SJSA1 (cell line): ENCODE measurements around the gene IMPDH2. TPM values are rescaled to one million over a fixed set of nuclear protein-coding genes. Genes with fewer than 3 reads are reported as not detected.

Experiments
- DNase-seq, 2 experiments: peaks; one replicate each; pipeline ENCODE4 v3.0.0-alpha.2; 2015 to 2020; ENCODE audit warnings: low spot score in 2 of 2, low read depth in 1 of 2
- H3K27ac ChIP-seq: fragments of 250-450 bp; sonication (Bioruptor Pico); 2 replicates; pipeline ENCODE4 v1.5.1; 2020; ENCODE audit warnings: mild to moderate bottlenecking, moderate library complexity
- H3K27me3 ChIP-seq: fragments of 250-450 bp; sonication (Bioruptor Pico); replicated peaks from 2 replicates; pipeline ENCODE4 v1.5.1; 2020; ENCODE audit warnings: mild to moderate bottlenecking, moderate library complexity
- H3K36me3 ChIP-seq: fragments of 250-450 bp; sonication (Bioruptor Pico); 2 replicates; pipeline ENCODE4 v1.5.1; 2020; ENCODE audit warnings: mild to moderate bottlenecking
- H3K4me1 ChIP-seq: fragments of 250-450 bp; sonication (Bioruptor Pico); replicated peaks from 2 replicates; pipeline ENCODE4 v1.6.1; 2021; ENCODE audit warnings: mild to moderate bottlenecking
- H3K4me3 ChIP-seq: fragments of 250-450 bp; sonication (Bioruptor Pico); 2 replicates; pipeline ENCODE4 v1.5.1; 2020; ENCODE audit warnings: mild to moderate bottlenecking
- H3K9me3 ChIP-seq: fragments of 250-450 bp; sonication (Bioruptor Pico); replicated peaks from 2 replicates; pipeline ENCODE4 v1.5.1; 2020; ENCODE audit warnings: mild to moderate bottlenecking
- total RNA-seq: library from RNA; depleted of rRNA; stranded (reverse); fragments of >200 nt; shearing (Covaris generic); gene quantifications from 2 replicates; pipeline ENCODE4 v1.2.3, GENCODE V29; 2014

Gene IMPDH2
- total RNA-seq, 1 experiment from 2014 or later, result 128 TPM

DNA sequence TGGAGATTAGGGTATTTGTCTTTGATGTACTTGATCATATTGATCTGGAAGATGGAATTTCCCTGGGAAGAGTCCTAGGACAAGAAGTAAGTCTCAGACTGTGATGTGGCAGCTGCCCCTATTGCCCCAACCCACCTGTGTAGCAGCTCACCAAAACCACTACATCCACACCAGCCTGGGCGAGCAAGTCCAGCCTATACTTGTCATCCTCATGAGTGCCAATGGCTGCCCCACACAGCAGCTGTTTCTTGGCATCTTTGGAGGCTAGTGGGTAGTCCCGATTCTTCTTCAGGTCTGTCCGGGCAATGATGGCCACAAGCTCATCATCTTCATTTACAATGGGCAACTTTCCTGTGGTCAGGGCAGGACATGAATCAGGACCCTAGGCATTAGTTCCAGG lies 2.7 kb downstream of the IMPDH2 start:
- peaks cover 28% of the 10 kb centered on the region for H3K4me1 ChIP-seq
- no peaks in the 10 kb centered on the region for H3K9me3 ChIP-seq
- H3K27me3 ChIP-seq, result no peaks in the 10 kb centered on the region
- no peak overlapping the region for H3K27ac ChIP-seq
- H3K36me3 ChIP-seq, result peaks cover 90% of the 10 kb centered on the region
- no peak for DNase-seq
- no peak overlapping the region for H3K4me3 ChIP-seq

DNA sequence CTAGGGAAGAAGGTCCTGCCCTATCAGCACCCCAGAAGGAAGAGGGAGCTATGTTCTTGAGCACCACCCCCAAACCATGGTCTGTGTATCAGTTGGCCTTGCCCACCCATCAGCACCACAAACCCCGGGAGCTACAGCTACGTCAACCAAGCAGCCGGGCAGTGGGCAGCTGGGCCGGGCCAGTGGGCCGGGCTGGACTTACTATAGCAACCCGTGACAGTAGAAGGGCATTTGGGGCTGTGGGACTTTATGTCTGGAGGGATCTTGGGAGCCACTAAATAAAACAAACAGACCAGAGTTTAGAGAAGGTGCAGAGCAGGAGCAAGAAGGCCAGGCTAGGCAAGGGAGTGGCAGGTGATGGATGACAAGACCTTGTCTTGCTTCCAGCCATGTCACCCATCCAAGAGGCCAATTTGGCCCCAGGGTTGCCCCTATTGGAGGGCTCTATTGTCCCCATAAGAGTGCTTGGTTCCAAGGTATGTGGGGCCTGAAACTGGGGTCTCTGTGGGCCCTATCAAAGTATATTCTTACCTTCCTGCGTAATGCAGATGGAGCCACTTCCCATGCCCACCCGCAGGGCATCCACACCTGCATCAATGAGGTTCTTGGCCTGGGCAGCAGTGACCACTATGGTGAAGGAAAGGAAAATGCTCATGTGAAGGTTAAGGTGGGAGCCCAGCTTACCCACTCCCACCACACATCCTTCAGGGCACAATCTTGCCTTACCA lies 3.2 kb downstream of the IMPDH2 start:
- Histone ChIP-seq H3K9me3 (no peaks in the 10 kb centered on the region), H3K27me3 (no peaks in the 10 kb centered on the region), H3K4me1 (peaks cover 28% of the 10 kb centered on the region), H3K27ac (no peak overlapping the region), H3K36me3 (peaks cover 87% of the 10 kb centered on the region), H3K4me3 (no peak overlapping the region)
- no peak for DNase-seq

DNA sequence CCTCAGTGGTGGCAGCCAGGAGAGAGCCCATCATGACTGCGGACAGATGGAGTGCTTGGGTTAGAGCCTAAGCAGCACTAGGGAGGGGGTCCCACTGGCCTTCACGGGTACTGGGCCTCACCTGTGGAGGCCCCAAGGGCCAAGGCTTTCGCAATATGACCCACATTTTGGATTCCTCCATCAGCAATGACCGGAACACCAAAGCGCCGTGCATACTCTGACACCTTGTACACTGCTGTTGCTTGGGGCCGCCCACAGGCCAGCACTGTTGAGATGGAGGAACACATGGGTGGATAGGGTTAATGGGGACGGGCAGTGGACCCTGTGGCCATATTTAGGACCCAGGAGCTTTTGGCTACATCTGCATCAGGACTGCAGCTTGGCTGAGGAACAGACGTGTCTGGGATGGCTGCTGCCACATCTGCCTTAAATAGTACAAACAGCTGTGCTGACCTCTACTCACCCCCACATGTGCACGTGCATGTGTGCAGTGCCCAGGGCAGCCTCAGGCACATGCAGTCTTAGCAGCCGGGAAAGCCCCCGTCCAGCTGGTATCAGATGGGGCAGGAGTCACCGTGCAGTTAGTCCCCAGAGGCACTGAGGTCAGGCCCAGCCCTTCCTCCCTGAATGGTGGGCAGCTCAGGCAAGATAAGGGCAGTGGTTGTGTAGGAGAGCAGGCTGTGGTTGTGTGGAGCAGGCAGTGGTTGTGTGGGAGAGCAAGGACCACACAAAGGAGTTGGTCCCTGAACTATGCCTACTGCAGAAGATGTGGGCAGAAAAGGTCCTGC lies 4.0 kb downstream of the IMPDH2 start:
- Histone ChIP-seq H3K27ac (no peak overlapping the region), H3K4me1 (peaks cover 28% of the 10 kb centered on the region), H3K27me3 (no peaks in the 10 kb centered on the region), H3K36me3 (peaks cover 85% of the 10 kb centered on the region), H3K9me3 (no peaks in the 10 kb centered on the region), H3K4me3 (no peak overlapping the region)
- no peak for DNase-seq

DNA sequence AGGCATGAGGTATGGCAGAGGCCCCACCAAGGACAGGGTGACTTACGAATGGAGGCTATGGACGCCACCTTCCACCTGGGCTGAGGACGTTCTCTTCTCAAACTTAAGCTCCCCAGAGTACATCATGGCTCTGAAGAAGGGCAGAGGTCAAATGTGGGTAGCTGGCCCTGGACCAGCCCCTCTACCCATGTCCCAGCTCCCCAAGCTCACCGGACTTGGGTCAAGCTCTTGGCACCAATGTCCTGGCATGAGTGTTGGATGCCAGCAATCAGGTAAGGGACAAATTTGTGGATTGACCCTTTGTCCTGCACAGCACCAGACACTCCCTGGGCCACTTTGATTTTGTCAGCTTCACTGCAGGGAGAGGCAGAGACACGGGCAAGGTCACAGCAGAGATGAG lies 4.7 kb downstream of the IMPDH2 start:
- Histone ChIP-seq H3K27ac (no peak overlapping the region), H3K36me3 (peaks cover 77% of the 10 kb centered on the region), H3K4me1 (peaks cover 32% of the 10 kb centered on the region), H3K27me3 (no peaks in the 10 kb centered on the region), H3K9me3 (no peaks in the 10 kb centered on the region), H3K4me3 (no peak overlapping the region)
- DNase-seq, result no peak

DNA sequence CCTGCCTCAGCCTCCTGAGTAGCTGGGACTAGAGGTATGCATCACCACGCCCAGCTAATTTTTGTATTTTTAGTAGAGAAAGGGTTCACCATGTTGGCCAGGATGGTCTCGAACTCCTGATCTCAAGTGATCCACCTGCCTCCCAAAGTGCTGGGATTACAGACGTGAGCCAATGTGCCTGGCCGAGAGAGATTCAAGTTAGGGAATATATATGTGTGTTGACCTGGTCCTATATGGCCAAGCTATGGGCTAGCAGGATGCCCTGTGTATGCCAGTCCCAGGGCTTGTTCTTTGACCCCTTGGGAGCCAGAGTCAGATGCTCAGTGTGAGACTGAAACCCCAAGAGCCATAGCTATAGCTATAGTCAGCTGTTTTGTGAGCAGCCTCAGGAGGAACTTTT lies 5.4 kb downstream of the IMPDH2 start:
- no peaks in the 10 kb centered on the region for H3K27me3 ChIP-seq
- H3K9me3 ChIP-seq, result no peaks in the 10 kb centered on the region
- H3K4me1 ChIP-seq, result peaks cover 32% of the 10 kb centered on the region
- no peak for DNase-seq
- no peak overlapping the region for H3K27ac ChIP-seq
- no peak overlapping the region for H3K4me3 ChIP-seq
- H3K36me3 ChIP-seq, result peaks cover 73% of the 10 kb centered on the region

DNA sequence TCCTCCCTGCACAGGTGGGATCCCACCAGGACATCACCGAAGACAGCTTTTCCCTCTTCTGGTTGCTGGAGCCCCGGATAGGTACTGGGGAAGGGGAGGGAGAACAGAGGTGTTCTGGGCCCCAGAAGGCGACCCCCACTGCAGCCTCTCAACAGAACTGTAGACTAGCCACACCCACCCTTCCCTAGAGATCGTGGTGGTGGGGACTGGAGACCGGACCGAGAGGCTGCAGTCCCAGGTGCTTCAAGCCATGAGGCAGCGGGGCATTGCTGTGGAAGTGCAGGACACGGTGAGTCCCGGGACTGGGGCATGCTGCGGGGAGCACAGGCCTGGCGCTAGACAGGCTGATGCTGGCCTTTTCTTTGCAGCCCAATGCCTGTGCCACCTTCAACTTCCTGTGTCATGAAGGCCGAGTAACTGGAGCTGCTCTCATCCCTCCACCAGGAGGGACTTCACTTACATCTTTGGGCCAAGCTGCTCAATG lies 6.5 kb downstream of the IMPDH2 start:
- Histone ChIP-seq H3K4me1 (peaks cover 35% of the 10 kb centered on the region), H3K36me3 (peaks cover 69% of the 10 kb centered on the region), H3K9me3 (no peaks in the 10 kb centered on the region), H3K27me3 (no peaks in the 10 kb centered on the region), H3K27ac (peak overlapping the region; percentile 98), H3K4me3 (peak overlapping the region; percentile 96)
- DNase-seq, result peak in 1 of 2 experiments; percentile 21

DNA sequence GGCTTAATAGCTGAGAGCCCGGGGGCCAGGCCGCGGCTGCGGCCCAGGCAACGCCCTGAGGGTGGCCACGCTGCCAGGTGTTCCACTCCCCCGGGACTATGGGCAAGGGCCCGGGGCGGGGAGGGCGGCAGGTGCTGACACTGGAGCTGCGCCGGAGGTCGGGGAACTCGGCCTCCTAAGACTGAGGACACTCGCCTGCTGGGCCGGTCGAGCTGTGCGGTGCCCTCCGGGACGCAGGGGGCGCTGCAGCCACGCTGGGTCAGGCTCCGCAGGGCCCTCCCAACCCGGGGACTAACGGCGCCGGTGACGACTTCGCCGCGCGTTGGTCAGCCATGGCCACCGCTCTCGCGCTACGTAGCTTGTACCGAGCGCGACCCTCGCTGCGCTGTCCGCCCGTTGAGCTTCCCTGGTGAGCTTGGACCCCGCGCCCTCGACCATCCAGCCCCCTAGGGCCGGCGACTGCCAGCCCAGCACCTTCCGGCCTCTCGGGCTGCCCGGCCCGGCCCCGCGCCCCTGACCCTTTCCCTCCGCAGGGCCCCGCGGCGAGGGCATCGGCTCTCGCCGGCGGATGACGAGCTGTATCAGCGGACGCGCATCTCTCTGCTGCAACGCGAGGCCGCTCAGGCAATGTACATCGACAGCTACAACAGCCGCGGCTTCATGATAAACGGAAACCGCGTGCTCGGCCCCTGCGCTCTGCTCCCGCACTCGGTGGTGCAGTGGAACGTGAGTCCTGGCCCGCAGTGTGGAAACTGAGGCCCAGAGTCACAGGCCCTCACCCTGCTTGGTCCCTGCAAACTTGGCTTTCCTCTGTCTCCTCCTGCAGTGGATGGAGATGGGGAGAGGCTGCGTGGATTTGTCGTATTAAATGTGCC lies 7.1 kb downstream of the IMPDH2 start, which contains the start of gene NDUFAF3:
TSS of gene NDUFAF3 (plus strand) at position 309 of the 875 bp plus-strand sequence. CDS start at position 333, 24 bp downstream.
- Histone ChIP-seq H3K9me3 (no peaks in the 10 kb centered on the region), H3K27ac (peak within 1 kb of the TSS; percentile 98), H3K27me3 (no peaks in the 10 kb centered on the region), H3K4me3 (peak within 1 kb of the TSS; percentile 96), H3K36me3 (peaks cover 62% of the 10 kb centered on the region), H3K4me1 (peaks cover 38% of the 10 kb centered on the region)
- peak; percentile 87 to 91 for DNase-seq

DNA sequence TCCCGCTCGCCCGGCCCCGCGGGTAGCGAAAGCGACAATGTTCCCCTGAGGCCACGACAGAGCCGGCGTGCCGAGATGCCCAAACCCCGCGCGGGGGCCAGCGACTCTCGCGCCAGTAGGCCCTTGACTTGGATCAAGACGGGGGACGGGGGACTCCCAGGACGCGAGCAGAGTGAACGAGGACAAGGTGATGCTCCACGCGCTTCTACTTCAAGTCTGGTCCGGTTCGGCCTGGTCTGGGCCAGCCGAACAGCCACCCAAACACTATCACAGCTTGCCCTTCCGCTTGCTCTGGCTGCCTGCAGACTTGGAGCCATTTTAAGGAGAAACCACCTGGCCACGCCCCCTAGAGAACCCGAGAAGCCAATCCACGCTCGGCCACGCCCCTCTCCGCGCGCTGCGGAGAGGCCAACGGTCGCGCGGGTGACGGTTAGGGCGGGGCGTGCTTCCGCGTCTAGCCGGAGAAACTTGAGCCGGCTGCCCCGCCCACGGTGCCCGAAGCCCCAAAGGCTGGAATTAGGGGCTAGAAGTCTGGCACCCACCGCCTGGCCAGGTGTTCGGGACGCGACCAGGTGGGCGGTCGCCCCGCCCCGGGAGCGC lies 7.9 kb downstream of the IMPDH2 start:
- Histone ChIP-seq H3K4me1 (peaks cover 37% of the 10 kb centered on the region), H3K36me3 (peaks cover 62% of the 10 kb centered on the region), H3K9me3 (no peaks in the 10 kb centered on the region), H3K27ac (peak overlapping the region; percentile 98), H3K4me3 (peak overlapping the region; percentile 96), H3K27me3 (no peaks in the 10 kb centered on the region)
- DNase-seq, result peak; percentile 98

DNA sequence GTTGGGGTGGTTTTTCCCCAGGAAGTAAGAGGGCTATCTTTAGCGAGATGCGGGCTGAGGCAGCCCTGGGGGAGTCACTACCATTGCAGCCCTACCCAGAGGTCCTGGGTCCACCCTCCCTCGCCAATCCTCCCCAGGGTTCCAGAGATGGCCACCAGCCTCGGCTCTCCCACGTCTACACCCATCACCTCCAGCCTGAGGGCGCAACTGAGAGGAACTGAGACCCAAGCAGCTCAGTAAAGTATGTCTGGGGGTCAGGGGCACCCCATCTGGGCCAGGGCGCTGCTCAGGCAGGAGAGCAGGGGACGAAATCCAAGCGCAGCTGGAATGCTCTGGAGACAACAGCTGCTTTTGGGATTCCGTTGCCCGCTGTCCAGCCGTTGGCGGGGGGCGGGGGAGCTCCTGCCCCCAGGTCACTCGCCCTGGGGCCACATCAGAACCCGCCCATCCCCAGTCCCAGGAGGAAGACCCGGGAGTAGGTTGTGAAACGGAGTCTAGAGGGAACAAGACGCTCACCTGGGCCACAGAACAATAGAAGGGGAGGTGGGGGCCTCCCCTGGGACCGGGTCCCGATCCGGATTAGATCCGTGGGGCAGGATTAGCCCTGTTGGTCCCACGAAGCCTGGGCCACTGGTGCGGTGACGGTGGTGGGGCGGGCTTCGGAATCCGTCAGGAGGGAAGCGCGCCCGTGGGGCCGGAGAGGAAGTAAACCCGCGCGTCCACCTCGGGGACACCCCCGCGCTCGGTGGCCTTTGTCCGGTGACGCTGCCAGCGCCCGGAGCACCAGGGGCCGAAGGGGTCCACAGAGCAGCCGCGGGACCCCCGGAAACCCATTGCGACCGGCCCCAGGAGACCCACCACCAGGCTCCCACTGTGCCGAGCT lies 8.6 kb downstream of the IMPDH2 start:
- Histone ChIP-seq H3K4me1 (peaks cover 37% of the 10 kb centered on the region), H3K9me3 (no peaks in the 10 kb centered on the region), H3K4me3 (peak overlapping the region; percentile 96), H3K27ac (peak overlapping the region; percentile 98), H3K36me3 (peaks cover 62% of the 10 kb centered on the region), H3K27me3 (no peaks in the 10 kb centered on the region)
- peak in 1 of 2 experiments; percentile 54 for DNase-seq

DNA sequence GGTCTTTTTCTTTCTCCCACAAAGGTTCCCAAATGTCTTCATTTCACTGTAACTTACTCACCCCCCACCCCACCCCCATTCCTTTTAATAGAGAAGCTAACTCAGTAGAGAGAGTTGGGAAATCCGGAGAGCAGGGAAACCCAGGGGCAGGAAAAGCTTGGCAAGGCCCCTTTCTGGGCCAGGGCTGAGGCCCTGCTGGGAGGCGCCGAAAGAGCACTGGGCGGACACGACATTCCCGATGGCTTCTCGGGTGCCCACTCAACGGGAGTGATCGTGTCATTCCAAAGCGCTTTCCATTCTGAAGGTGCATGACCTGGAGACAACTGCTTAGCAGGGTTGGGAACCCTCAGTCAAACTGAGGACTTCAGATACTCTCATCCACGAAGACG lies 9.3 kb downstream of the IMPDH2 start:
- H3K4me3 ChIP-seq, result peak overlapping the region; percentile 96
- DNase-seq, result peak in 1 of 2 experiments; percentile 21
- peaks cover 37% of the 10 kb centered on the region for H3K4me1 ChIP-seq
- H3K27me3 ChIP-seq, result no peaks in the 10 kb centered on the region
- no peaks in the 10 kb centered on the region for H3K9me3 ChIP-seq
- H3K36me3 ChIP-seq, result peaks cover 62% of the 10 kb centered on the region
- no peak overlapping the region; the same call in 1 of the 2 replicates for H3K27ac ChIP-seq

DNA sequence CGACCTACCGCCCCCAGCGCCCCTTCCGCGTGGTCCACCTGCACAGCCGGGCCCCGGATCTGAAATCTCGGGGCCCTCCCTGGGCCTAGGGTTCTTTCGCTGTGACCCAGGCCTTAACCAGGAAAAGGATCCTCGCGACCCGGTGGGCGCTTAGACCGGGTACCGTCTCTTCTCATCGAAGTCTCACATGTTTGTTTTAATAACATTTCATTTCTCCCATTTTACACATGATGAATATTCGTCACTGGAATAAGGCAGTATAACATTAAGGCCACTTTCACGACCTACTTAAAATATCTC lies 10.5 kb downstream of the IMPDH2 start:
- Histone ChIP-seq H3K36me3 (peaks cover 62% of the 10 kb centered on the region), H3K4me1 (peaks cover 37% of the 10 kb centered on the region), H3K27me3 (no peaks in the 10 kb centered on the region), H3K9me3 (no peaks in the 10 kb centered on the region), H3K4me3 (peak overlapping the region; percentile 78), H3K27ac (peak overlapping the region; percentile 71)
- no peak for DNase-seq

DNA sequence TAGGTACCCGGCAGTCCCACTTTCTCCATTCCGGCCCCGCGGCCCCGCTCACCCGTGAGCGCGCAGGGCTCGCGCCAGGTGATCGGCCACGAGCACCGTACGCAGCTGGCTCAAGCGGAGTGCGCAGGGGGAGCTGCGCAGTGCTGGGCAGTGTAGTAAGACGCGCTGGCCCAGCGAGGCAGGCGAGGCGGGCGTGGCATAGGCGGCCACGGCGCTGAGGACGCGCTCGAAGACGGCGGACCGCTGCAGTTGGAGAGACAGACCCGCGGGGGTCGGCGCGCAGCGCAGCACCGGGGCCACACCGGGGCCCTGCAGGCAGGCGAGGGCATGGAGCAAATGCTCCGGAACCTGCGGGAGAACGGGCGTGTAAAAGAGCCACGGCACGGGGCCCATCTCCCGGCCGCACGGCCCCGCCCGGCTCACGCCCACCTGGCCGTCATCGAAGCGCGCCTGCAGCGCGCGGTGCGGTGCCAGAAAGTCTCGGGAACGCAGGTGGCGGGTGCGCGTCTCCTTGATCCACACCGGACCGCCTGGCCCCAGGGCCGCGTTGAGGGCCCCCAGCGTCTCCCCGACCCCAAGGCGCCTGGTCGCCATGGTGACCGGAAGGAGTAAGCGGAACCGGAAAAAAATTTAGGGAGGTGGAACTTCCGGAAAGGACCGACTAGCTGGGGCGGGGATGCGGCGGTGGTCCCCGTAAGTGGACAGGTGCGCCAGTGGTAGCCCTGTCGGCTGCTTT lies 11.1 kb downstream of the IMPDH2 start, which contains the start of gene DALRD3:
TSS of gene DALRD3 (minus strand) at position 610 of the 736 bp plus-strand sequence. CDS start at position 594, 16 bp downstream.
- peak; percentile 58 to 68 for DNase-seq
- Histone ChIP-seq H3K4me3 (peak within 1 kb of the TSS; percentile 78), H3K4me1 (peaks cover 35% of the 10 kb centered on the region), H3K9me3 (no peaks in the 10 kb centered on the region), H3K27ac (peak within 1 kb of the TSS; percentile 71), H3K27me3 (no peaks in the 10 kb centered on the region), H3K36me3 (peaks cover 62% of the 10 kb centered on the region)
